ENCODE data around the gene SAE1. TPM values are rescaled to one million over a fixed set of nuclear protein-coding genes. Genes with fewer than 3 reads are reported as not detected.

Gene SAE1
- total and polyA plus RNA-seq, 10 of the 15 experiments (the other 5 are each of a cell fraction or from before 2014, with no cell fraction given), result 62.0 to 246 (median 148) TPM

DNA sequence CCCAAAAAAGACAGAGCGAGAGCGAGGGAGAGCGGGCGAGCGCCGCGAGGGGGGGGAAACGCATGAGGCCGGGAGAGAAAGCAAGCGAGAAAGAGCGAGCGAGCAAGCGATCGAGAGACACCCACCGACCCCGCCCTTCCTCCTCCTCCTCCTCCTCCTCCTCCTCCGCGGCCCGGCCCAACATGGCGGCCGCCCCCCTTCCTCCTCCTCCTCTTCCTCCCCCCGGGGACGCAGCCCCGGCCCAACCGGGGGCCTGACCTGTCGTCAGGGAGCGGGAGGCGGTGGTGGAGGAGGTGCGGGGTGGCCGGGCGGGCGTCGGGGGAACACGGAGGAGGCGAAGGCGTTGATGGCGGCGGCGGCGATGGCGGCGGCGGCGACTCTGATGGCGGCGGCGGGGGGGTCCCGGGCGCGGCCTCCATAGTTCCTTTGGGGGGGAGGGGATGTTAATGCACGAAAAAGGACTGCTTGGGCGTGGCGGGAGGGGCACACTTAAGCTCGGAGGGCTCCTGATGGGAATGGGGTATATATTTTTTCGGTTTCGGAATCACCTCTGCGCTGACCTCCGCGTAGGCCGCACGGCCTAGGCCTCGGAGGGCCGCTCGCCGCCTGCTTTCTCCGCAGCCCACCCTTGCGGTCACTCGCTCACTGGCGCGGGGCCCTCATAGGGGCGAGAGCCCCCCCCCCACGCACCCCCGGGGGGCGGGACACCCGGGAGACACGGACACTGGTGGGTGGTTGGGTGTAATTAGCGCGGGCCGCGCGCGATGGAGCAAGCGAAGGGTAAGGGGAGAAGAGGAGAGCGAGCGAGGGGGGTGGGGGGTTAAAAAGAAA lies 18.3 kb upstream of the SAE1 start (continued):
- TF ChIP-seq MYC (IDR thresholded peaks at IDR 0.05; ENCODE audit: insufficient read depth, insufficient read length, insufficient replicate concordance, low read length, severe bottlenecking) (peak; percentile 26), RFX5 (IDR thresholded peaks at IDR 0.05; ENCODE audit: low read depth, low read length) (no peak), MTA2 (IDR thresholded peaks at IDR 0.05; ENCODE audit: low read depth) (no peak; the same call in none of the 2 replicates), MAX (IDR thresholded peaks at IDR 0.05; ENCODE audit: low read depth, low read length) (no peak), SMAD1 (IDR thresholded peaks at IDR 0.05; ENCODE audit: low read depth, partially characterized antibody) (peak; percentile 37), ZNF274 (IDR thresholded peaks at IDR 0.05; ENCODE audit: insufficient read depth, insufficient read length) (no peak), BACH1 (IDR thresholded peaks at IDR 0.05; ENCODE audit: borderline replicate concordance) (peak; percentile 95; the same call in 1 of the 2 replicates), ESRRA (IDR thresholded peaks at IDR 0.05; ENCODE audit: low read length) (no peak), SP1 (IDR thresholded peaks at IDR 0.05; ENCODE audit: low read depth, low read length) (peak; percentile 50), PAX8 (IDR thresholded peaks at IDR 0.05) (peak; percentile 28; the same call in 1 of the 2 replicates), CHD4 (IDR thresholded peaks at IDR 0.05) (no peak), ZZZ3 (IDR thresholded peaks at IDR 0.05; ENCODE audit: control insufficient read depth, insufficient read length, low read depth) (no peak), TCF3 (IDR thresholded peaks at IDR 0.05; ENCODE audit: borderline replicate concordance, insufficient read depth, low read depth, low read length) (no peak), POLR2AphosphoS5 (IDR thresholded peaks at IDR 0.05; ENCODE audit: low read length) (peak; percentile 76; the same call in 1 of the 2 replicates), GABPA (IDR thresholded peaks at IDR 0.05; ENCODE audit: low read depth) (no peak), SIX5 (IDR thresholded peaks at IDR 0.05; ENCODE audit: low read depth, low read length, severe bottlenecking) (no peak), BCLAF1 (IDR thresholded peaks at IDR 0.05) (no peak)
- TF ChIP-seq, protein P1, sequence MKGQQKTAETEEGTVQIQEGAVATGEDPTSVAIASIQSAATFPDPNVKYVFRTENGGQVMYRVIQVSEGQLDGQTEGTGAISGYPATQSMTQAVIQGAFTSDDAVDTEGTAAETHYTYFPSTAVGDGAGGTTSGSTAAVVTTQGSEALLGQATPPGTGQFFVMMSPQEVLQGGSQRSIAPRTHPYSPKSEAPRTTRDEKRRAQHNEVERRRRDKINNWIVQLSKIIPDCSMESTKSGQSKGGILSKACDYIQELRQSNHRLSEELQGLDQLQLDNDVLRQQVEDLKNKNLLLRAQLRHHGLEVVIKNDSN (IDR thresholded peaks at IDR 0.05; ENCODE audit: borderline replicate concordance, extremely low read length, insufficient read depth, low read depth, low read length), result no peak
- TF ChIP-seq, protein P2, sequence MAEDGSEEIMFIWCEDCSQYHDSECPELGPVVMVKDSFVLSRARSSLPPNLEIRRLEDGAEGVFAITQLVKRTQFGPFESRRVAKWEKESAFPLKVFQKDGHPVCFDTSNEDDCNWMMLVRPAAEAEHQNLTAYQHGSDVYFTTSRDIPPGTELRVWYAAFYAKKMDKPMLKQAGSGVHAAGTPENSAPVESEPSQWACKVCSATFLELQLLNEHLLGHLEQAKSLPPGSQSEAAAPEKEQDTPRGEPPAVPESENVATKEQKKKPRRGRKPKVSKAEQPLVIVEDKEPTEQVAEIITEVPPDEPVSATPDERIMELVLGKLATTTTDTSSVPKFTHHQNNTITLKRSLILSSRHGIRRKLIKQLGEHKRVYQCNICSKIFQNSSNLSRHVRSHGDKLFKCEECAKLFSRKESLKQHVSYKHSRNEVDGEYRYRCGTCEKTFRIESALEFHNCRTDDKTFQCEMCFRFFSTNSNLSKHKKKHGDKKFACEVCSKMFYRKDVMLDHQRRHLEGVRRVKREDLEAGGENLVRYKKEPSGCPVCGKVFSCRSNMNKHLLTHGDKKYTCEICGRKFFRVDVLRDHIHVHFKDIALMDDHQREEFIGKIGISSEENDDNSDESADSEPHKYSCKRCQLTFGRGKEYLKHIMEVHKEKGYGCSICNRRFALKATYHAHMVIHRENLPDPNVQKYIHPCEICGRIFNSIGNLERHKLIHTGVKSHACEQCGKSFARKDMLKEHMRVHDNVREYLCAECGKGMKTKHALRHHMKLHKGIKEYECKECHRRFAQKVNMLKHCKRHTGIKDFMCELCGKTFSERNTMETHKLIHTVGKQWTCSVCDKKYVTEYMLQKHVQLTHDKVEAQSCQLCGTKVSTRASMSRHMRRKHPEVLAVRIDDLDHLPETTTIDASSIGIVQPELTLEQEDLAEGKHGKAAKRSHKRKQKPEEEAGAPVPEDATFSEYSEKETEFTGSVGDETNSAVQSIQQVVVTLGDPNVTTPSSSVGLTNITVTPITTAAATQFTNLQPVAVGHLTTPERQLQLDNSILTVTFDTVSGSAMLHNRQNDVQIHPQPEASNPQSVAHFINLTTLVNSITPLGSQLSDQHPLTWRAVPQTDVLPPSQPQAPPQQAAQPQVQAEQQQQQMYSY (CRISPR knock-in tag; IDR thresholded peaks at IDR 0.05), result peak; percentile 28

Measured in GM12878 (cell line).